ENCODE measurements around the gene MCTP2. TPM values are rescaled to one million over a fixed set of nuclear protein-coding genes. Genes with fewer than 3 reads are reported as not detected.

The MCTP2 gene
- total RNA-seq, 1 experiment from 2014 or later = 1.3 TPM

GRCh38 chr15:94416267-94416666, 184.9 kb downstream of the MCTP2 start:
- no peaks in the 10 kb centered on the region for H3K79me2 ChIP-seq (ENCODE audit: insufficient read depth, low read length)
- no peak for TF ChIP-seq CTCF (conservative IDR thresholded peaks at IDR 0.05)
- no peaks in the 10 kb centered on the region for H3K27me3 Mint-ChIP-seq (ENCODE audit: low read depth)
- H2BK20ac ChIP-seq (ENCODE audit: low read depth, low read length, poor library complexity, severe bottlenecking) = no peak overlapping the region
- no peak overlapping the region for H3K4me2 ChIP-seq (ENCODE audit: insufficient read depth, insufficient read length, low read length)
- H3K79me1 ChIP-seq (ENCODE audit: insufficient read depth, low read depth, low read length, poor library complexity, severe bottlenecking) = no peaks in the 10 kb centered on the region
- WGBS (ENCODE audit: extremely low coverage, insufficient read length, low lambda C conversion rate) = no CpG with 5 or more reads among the region's 7 CpGs
- no peak overlapping the region for H2BK12ac ChIP-seq (ENCODE audit: insufficient read length, low read depth, low read length)
- no peak overlapping the region for H3K56ac ChIP-seq (ENCODE audit: insufficient read length, low read depth, low read length)
- H4K5ac ChIP-seq (ENCODE audit: insufficient read length, low read depth, low read length) = no peak overlapping the region
- no peaks in the 10 kb centered on the region for H4K20me1 ChIP-seq (ENCODE audit: control insufficient read depth, insufficient read depth, insufficient read length)
- no peak overlapping the region for H4K91ac ChIP-seq (ENCODE audit: insufficient read length, low read depth, low read length)
- H3K4ac ChIP-seq (ENCODE audit: low read depth, low read length) = no peak overlapping the region
- H3K9me3 Mint-ChIP-seq = peaks cover 0 to 3% of the 10 kb centered on the region in 2 experiments; a peak in 1 of 5 replicates
- no peak overlapping the region for H2BK5ac ChIP-seq (ENCODE audit: insufficient read length, low read length)
- H3K9ac ChIP-seq (ENCODE audit: extremely low read depth, insufficient read length, low read length) = no peak overlapping the region
- no peaks in the 10 kb centered on the region for H3K9me3 ChIP-seq (ENCODE audit: control insufficient read depth, low read depth, low read length)
- no peak overlapping the region for H3K18ac ChIP-seq (ENCODE audit: insufficient read length, low read depth, low read length)
- H4K8ac ChIP-seq (replicated peaks; ENCODE audit: insufficient read length, low read depth, low read length) = no peak overlapping the region
- no peak overlapping the region for H3T11ph ChIP-seq (ENCODE audit: low read length)
- no peak overlapping the region for H3K23ac ChIP-seq (ENCODE audit: insufficient read length, low read depth, low read length)
- no peak overlapping the region for H2AFZ ChIP-seq (ENCODE audit: low read length)
- no peak overlapping the region for H3K27ac ChIP-seq (ENCODE audit: insufficient read length, low read depth, low read length)
- H3K27me3 ChIP-seq (ENCODE audit: insufficient read depth, low read length) = no peaks in the 10 kb centered on the region
- no peak overlapping the region for H3K4me3 Mint-ChIP-seq
- no peaks in the 10 kb centered on the region; the same call in 1 of the 2 replicates for H3K4me1 ChIP-seq (ENCODE audit: insufficient read depth, low read length)
- peaks cover 0 to 4% of the 10 kb centered on the region in 2 experiments; a peak in 3 of 4 replicates for H3K4me1 Mint-ChIP-seq
- no peaks in the 10 kb centered on the region for H3K23me2 ChIP-seq (ENCODE audit: insufficient read length, low read depth, low read length, poor library complexity, severe bottlenecking)
- H3K14ac ChIP-seq (ENCODE audit: insufficient read depth, low read length) = no peak overlapping the region
- H3K36me3 Mint-ChIP-seq (ENCODE audit: insufficient read depth in 1 of 3, low read depth in 3 of 3) = no peaks in the 10 kb centered on the region; a peak in 1 of 7 replicates
- DNase-seq = no peak
- no peak overlapping the region for H2BK120ac ChIP-seq (ENCODE audit: low read depth, low read length, poor library complexity, severe bottlenecking)
- no peak overlapping the region for H2BK15ac ChIP-seq (ENCODE audit: low read depth, low read length)
- H2AK5ac ChIP-seq (ENCODE audit: insufficient read length, low read length) = no peak overlapping the region
- H3K27ac Mint-ChIP-seq = no peak overlapping the region

Measured in H9 (cell line).